Measurements from ENCODE around the gene ATP1A1.

ATP1A1 gene

DNA sequence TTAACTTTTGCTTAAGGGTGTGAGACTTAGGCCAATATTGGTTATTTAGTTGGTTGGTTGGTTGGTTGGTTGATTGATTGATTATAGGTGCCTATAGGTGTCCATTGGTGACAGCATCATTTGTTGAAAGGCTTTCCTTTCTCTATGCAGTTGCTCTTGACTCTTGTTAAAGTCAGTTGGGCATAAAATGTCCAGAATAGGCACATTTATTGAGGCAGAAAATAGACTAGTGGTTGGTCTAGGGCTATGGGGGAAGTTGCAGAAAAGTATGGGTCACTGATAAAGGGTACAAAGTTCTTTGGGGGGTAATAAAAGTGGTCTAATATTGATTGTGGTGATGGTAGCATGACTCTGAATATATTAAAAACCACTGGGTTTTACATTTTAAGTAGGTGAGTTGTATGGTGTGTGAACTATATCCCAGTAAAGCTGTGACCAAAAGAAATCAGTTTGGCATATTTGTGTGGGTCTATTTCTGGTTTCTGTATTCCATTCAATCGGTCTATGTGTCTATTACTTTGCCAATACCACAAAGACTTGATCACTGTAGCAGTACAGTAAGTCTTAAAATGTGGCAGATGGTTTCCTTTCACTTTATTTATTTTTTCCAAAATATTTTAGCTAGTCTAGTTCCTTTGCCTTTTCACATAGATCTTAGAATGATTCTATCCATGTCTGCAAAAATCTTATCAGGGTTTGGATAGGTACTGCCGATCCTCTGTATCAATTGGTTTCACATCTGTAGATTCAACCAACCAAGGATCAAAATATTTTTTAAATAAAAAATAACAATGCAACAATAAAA lies 63.0 kb downstream of the ATP1A1 start:
- Histone ChIP-seq H3K27ac (ENCODE audit: low read depth, low read length) (no peak overlapping the region), H3K4me1 (ENCODE audit: insufficient read depth, low read length) (no peaks in the 10 kb centered on the region), H3K9ac (ENCODE audit: low read length) (no peak overlapping the region), H3K36me3 (ENCODE audit: insufficient read depth, low read length) (no peaks in the 10 kb centered on the region), H3K27me3 (ENCODE audit: control insufficient read depth in 1 of 2, insufficient read depth in 2 of 2, low read length in 2 of 2) (no peaks in the 10 kb centered on the region), H3K4me3 (ENCODE audit: low read depth in 1 of 2, low read length in 2 of 2) (no peak overlapping the region), H3K9me3 (ENCODE audit: low read length) (no peaks in the 10 kb centered on the region)

DNA sequence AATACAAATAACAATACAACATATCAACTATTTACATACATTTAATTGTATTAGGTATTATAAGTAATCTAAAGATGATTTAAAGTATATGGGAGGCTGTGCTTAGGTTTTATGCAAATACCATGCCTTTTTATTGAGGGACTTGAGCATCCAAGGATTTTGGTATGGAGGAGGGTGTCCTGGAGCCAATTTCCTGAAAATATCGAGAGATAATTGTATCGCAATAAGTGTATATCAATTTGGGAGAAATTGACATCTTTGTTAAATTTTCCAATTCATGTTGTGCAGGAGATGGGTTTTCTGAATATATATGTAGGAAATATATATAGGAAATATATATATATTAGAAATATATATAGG lies 63.5 kb downstream of the ATP1A1 start:
- Histone ChIP-seq H3K9ac (ENCODE audit: low read length) (no peak overlapping the region), H3K4me1 (ENCODE audit: insufficient read depth, low read length) (no peaks in the 10 kb centered on the region), H3K4me3 (ENCODE audit: low read depth in 1 of 2, low read length in 2 of 2) (no peak overlapping the region), H3K36me3 (ENCODE audit: insufficient read depth, low read length) (no peaks in the 10 kb centered on the region), H3K27ac (ENCODE audit: low read depth, low read length) (no peak overlapping the region), H3K27me3 (ENCODE audit: control insufficient read depth in 1 of 2, insufficient read depth in 2 of 2, low read length in 2 of 2) (no peaks in the 10 kb centered on the region), H3K9me3 (ENCODE audit: low read length) (no peaks in the 10 kb centered on the region)

DNA sequence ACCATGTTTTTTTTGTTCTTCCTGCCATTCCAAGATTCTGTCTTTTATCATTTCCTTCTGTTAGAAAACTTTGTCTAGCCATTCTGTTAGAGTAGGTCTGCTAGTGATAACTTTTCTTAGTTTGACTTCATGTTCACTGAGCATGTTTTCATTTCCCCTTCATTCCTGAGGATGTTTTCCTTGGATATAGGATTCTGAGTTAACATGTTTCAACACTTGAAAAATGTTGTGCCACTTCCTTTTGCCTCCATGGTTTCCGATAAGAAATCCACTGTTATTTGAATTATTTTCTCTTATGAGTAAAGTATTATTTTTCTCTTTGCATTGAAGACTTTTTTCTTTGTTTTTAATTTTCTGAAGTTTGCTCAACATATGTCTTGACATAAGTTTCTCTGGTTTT lies 66.7 kb downstream of the ATP1A1 start:
- no peaks in the 10 kb centered on the region for H3K4me1 ChIP-seq (ENCODE audit: insufficient read depth, low read length)
- H3K4me3 ChIP-seq (ENCODE audit: low read depth in 1 of 2, low read length in 2 of 2) = no peak overlapping the region
- no peaks in the 10 kb centered on the region for H3K27me3 ChIP-seq (ENCODE audit: control insufficient read depth in 1 of 2, insufficient read depth in 2 of 2, low read length in 2 of 2)
- no peak overlapping the region for H3K27ac ChIP-seq (ENCODE audit: low read depth, low read length)
- H3K36me3 ChIP-seq (ENCODE audit: insufficient read depth, low read length) = no peaks in the 10 kb centered on the region
- no peaks in the 10 kb centered on the region for H3K9me3 ChIP-seq (ENCODE audit: low read length)
- H3K9ac ChIP-seq (ENCODE audit: low read length) = no peak overlapping the region

DNA sequence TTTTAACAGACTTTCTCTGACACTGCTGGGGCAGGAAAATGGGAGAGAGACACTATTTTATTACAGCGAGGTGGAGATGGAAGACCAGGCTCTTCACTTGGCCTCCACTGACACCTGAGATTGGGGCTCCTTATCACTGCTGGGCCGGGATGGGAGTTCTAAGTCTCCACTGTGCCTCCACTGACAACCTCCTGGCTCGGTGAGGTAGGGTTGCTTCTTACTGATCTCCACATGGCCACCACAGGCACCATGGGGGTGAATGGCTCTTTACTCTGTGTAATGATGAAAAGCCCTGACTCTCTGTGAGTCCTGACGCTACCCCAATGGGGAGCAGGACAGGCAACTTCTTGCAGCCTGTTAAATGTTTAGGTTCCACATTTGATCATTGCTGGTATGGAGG lies 67.7 kb downstream of the ATP1A1 start:
- H3K9me3 ChIP-seq (ENCODE audit: low read length) = no peaks in the 10 kb centered on the region
- H3K4me3 ChIP-seq (ENCODE audit: low read depth in 1 of 2, low read length in 2 of 2) = no peak overlapping the region
- H3K27me3 ChIP-seq (ENCODE audit: control insufficient read depth in 1 of 2, insufficient read depth in 2 of 2, low read length in 2 of 2) = no peaks in the 10 kb centered on the region
- H3K4me1 ChIP-seq (ENCODE audit: insufficient read depth, low read length) = no peaks in the 10 kb centered on the region
- H3K36me3 ChIP-seq (ENCODE audit: insufficient read depth, low read length) = no peaks in the 10 kb centered on the region
- no peak overlapping the region for H3K27ac ChIP-seq (ENCODE audit: low read depth, low read length)
- no peak overlapping the region for H3K9ac ChIP-seq (ENCODE audit: low read length)

DNA sequence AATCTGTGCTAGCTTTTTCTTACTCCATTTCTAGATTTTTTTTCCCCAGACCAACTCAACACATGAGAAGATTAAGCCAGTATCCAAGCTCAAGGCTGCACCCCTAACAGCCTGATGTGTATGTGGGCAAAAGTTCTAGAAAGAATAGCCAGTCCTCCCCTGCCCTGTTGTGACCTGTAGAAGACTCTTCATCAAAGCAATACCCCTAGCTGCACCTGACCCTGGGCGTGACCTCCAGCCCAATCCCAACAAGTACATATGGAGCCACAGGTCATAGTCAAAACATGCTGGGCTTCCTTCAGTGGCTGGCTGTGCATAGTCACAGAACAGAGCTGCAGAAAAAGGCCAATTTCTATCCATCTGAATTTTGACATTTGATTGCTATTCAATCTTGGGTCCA lies 72.5 kb downstream of the ATP1A1 start:
- Histone ChIP-seq H3K4me1 (ENCODE audit: insufficient read depth, low read length) (no peaks in the 10 kb centered on the region), H3K36me3 (ENCODE audit: insufficient read depth, low read length) (no peaks in the 10 kb centered on the region), H3K9me3 (ENCODE audit: low read length) (no peaks in the 10 kb centered on the region), H3K4me3 (ENCODE audit: low read depth in 1 of 2, low read length in 2 of 2) (no peak overlapping the region), H3K9ac (ENCODE audit: low read length) (no peak overlapping the region), H3K27me3 (ENCODE audit: control insufficient read depth in 1 of 2, insufficient read depth in 2 of 2, low read length in 2 of 2) (no peaks in the 10 kb centered on the region), H3K27ac (ENCODE audit: low read depth, low read length) (no peak overlapping the region)

DNA sequence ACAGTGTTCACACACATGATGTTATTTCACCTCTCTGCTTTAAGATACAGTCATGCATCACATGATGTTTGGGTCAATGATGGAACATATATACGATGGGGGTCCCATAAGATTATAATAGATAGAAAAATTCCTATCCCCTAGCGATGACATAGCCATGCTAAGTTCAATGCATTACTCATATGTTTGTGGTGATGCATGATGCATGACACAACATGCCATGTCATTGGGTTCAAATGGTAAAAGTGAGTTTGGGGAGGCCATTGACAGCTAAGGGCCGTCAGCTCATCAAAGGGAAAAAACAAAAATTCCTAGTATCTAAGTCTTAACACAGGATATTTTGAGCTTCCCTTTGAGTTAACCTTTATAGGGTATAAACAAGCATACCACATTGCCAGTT lies 73.6 kb downstream of the ATP1A1 start:
- no peaks in the 10 kb centered on the region for H3K36me3 ChIP-seq (ENCODE audit: insufficient read depth, low read length)
- H3K9me3 ChIP-seq (ENCODE audit: low read length) = no peaks in the 10 kb centered on the region
- H3K27ac ChIP-seq (ENCODE audit: low read depth, low read length) = no peak overlapping the region
- H3K4me3 ChIP-seq (ENCODE audit: low read depth in 1 of 2, low read length in 2 of 2) = no peak overlapping the region
- H3K27me3 ChIP-seq (ENCODE audit: control insufficient read depth in 1 of 2, insufficient read depth in 2 of 2, low read length in 2 of 2) = no peaks in the 10 kb centered on the region
- no peaks in the 10 kb centered on the region for H3K4me1 ChIP-seq (ENCODE audit: insufficient read depth, low read length)
- H3K9ac ChIP-seq (ENCODE audit: low read length) = no peak overlapping the region

DNA sequence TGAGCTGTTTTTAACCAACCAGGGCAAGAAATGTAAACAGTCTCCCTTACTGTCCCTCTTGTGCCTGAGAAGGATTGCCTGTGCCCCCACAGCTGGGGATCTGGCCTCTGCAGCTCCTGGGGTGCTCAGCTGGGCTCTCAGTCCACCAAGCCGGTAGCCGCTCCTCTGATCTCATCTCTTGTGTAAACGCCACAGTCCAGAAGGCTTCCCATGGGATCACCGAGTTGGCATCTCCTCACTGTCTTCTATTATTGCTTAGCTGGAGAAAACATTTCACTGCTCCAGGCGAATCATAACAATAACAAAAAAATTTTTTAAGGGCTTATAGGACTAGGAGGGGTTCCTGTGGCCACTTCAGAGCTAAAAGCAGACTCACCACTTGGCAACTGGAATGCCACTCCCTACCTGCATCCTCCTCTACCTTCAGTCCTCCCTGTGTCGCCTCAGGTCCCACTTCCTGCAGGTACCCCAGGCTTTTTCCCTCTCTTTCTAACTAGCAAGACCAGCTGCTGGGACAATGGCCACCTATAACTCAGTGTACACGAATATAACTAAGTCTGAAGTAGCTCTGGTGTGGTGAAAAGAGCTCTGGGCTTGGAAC lies 75.8 kb downstream of the ATP1A1 start:
- no peak overlapping the region for H3K4me3 ChIP-seq (ENCODE audit: low read depth in 1 of 2, low read length in 2 of 2)
- no peaks in the 10 kb centered on the region for H3K36me3 ChIP-seq (ENCODE audit: insufficient read depth, low read length)
- no peaks in the 10 kb centered on the region for H3K27me3 ChIP-seq (ENCODE audit: control insufficient read depth in 1 of 2, insufficient read depth in 2 of 2, low read length in 2 of 2)
- no peaks in the 10 kb centered on the region for H3K9me3 ChIP-seq (ENCODE audit: low read length)
- no peaks in the 10 kb centered on the region for H3K4me1 ChIP-seq (ENCODE audit: insufficient read depth, low read length)
- no peak overlapping the region for H3K9ac ChIP-seq (ENCODE audit: low read length)
- H3K27ac ChIP-seq (ENCODE audit: low read depth, low read length) = no peak overlapping the region

DNA sequence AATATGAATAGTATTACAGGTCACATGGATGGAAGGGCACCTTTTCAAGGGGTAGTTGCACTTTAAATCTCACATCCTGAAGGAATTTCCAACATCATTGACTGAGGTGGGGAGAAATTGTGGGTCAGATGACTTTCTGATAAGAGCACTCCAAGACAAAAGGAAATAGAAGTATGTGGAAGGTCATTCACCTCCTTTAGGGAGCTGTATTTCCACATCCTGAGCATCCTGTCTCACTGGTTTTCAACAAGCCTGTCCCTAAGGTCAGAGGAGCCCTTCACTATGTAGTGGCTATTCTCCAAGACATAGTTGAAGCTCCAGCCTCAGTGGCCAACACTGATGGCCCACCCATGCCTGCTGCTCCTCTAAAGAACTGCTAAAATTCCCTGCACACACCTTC lies 76.5 kb downstream of the ATP1A1 start:
- Histone ChIP-seq H3K9ac (ENCODE audit: low read length) (no peak overlapping the region), H3K27ac (ENCODE audit: low read depth, low read length) (no peak overlapping the region), H3K27me3 (ENCODE audit: control insufficient read depth in 1 of 2, insufficient read depth in 2 of 2, low read length in 2 of 2) (no peaks in the 10 kb centered on the region), H3K4me1 (ENCODE audit: insufficient read depth, low read length) (no peaks in the 10 kb centered on the region), H3K36me3 (ENCODE audit: insufficient read depth, low read length) (no peaks in the 10 kb centered on the region), H3K4me3 (ENCODE audit: low read depth in 1 of 2, low read length in 2 of 2) (no peak overlapping the region), H3K9me3 (ENCODE audit: low read length) (no peaks in the 10 kb centered on the region)

DNA sequence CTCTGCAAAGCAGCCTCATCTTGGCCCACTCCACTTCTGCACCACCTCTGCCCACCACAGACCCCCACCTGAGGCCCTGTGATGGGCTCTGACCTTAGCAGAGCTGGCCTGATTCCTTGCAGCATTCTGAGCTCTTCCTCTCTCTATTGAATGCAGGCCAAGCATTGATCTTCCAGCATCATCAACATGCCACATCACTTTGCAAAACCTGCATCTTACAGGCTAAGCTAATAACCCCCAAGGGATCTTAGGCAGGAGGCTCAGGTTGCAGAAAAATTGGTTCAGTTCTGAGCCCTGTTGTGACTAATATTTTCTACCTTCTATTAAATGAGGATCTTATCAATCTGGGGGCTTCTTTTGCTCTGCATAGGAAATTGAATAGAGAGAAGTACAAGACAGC lies 78.7 kb downstream of the ATP1A1 start:
- Histone ChIP-seq H3K27ac (ENCODE audit: low read depth, low read length) (no peak overlapping the region), H3K36me3 (ENCODE audit: insufficient read depth, low read length) (no peaks in the 10 kb centered on the region), H3K27me3 (ENCODE audit: control insufficient read depth in 1 of 2, insufficient read depth in 2 of 2, low read length in 2 of 2) (no peaks in the 10 kb centered on the region), H3K9ac (ENCODE audit: low read length) (no peak overlapping the region), H3K4me3 (ENCODE audit: low read depth in 1 of 2, low read length in 2 of 2) (no peak overlapping the region), H3K9me3 (ENCODE audit: low read length) (no peaks in the 10 kb centered on the region), H3K4me1 (ENCODE audit: insufficient read depth, low read length) (no peaks in the 10 kb centered on the region)

DNA sequence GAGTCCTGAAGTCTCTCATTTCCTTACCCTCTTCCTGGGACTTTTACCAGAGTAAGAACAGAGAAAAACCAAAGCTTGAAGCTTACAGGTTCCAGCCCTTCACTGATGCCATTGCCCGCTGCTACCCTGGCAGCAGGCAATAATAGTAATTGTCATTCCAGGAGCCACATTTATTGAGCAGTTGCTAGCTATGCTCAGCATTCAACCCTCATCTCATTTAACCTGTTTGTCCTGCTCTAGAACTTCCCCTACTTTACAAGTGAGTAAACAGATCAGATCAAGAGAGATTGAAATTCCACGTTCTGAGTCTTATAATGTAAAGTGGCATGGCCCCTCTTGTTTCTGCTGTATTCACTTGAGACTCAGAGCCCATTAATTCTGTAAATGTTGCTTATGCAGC lies 80.4 kb downstream of the ATP1A1 start:
- no peak overlapping the region for H3K9ac ChIP-seq (ENCODE audit: low read length)
- no peaks in the 10 kb centered on the region for H3K9me3 ChIP-seq (ENCODE audit: low read length)
- H3K27ac ChIP-seq (ENCODE audit: low read depth, low read length) = no peak overlapping the region
- H3K27me3 ChIP-seq (ENCODE audit: control insufficient read depth in 1 of 2, insufficient read depth in 2 of 2, low read length in 2 of 2) = no peaks in the 10 kb centered on the region
- H3K4me1 ChIP-seq (ENCODE audit: insufficient read depth, low read length) = no peaks in the 10 kb centered on the region
- no peak overlapping the region for H3K4me3 ChIP-seq (ENCODE audit: low read depth in 1 of 2, low read length in 2 of 2)
- no peaks in the 10 kb centered on the region for H3K36me3 ChIP-seq (ENCODE audit: insufficient read depth, low read length)

DNA sequence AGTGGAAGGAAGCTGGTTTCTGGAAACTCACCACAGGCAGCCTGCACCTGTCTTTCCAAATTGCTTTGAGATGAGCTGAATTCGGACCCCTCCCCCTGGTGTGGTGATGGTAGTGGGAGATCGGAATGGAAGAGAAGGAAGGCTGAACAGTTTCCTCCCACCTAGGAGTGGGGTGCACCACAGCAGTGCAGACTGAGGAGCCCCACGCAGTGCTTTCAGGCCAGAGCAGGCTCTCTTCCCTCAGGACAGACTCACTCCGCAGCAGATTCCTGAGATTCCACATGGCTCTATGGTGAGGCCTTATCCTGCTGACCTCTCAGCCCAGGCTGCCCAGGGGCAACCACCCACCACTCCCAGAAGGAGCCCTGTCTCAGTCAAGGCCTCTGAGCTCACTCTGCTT lies 80.9 kb downstream of the ATP1A1 start:
- Histone ChIP-seq H3K9me3 (ENCODE audit: low read length) (no peaks in the 10 kb centered on the region), H3K4me3 (ENCODE audit: low read depth in 1 of 2, low read length in 2 of 2) (no peak overlapping the region), H3K36me3 (ENCODE audit: insufficient read depth, low read length) (no peaks in the 10 kb centered on the region), H3K27me3 (ENCODE audit: control insufficient read depth in 1 of 2, insufficient read depth in 2 of 2, low read length in 2 of 2) (no peaks in the 10 kb centered on the region), H3K9ac (ENCODE audit: low read length) (no peak overlapping the region), H3K4me1 (ENCODE audit: insufficient read depth, low read length) (no peaks in the 10 kb centered on the region), H3K27ac (ENCODE audit: low read depth, low read length) (no peak overlapping the region)

Measured in muscle layer of colon (tissue), 2 donors.